Ovary (tissue), 9 donors: ENCODE data around the gene ATP6V0B. TPM values are rescaled to one million over a fixed set of nuclear protein-coding genes. Genes with fewer than 3 reads are reported as not detected.

Experiments
- DNase-seq, 5 donors: peaks; one replicate each; pipeline ENCODE4 v3.0.0-alpha.2; 2019 to 2020
- H3K27ac ChIP-seq, 2 donors: fragments of 200-600 bp; one replicate each; pipeline versions ENCODE4 v1.5.1 to v1.8.0; 2019 to 2022
- H3K27me3 ChIP-seq: fragments of 200-600 bp; one replicate; pipeline ENCODE4 v1.8.0; 2022
- H3K36me3 ChIP-seq: fragments of 200-600 bp; sonication (generic); one replicate; pipeline ENCODE4 v1.5.1; 2019
- H3K4me1 ChIP-seq: one replicate; pipeline ENCODE4 v1.8.1; 2013; ENCODE audit warnings: mild to moderate bottlenecking, moderate library complexity; ENCODE audit not compliant: insufficient read depth
- H3K4me3 ChIP-seq: fragments of 200-600 bp; sonication (generic); one replicate; pipeline ENCODE4 v1.5.1; 2017
- H3K9me3 ChIP-seq, 2 donors: fragments of 200-600 bp in 1 of 2; sonication (generic) in 1 of 2; one replicate each; pipeline versions ENCODE4 v1.5.1 to v1.8.1; 2013 to 2019; ENCODE audit warnings: mild to moderate bottlenecking in 1 of 2, moderate library complexity in 1 of 2
- CTCF ChIP-seq, 3 donors: fragments of 450-650 bp in 2 of 3; fragments of 200-600 bp in 1 of 3; IDR thresholded peaks; one replicate each; pipeline versions ENCODE4 v1.5.1 to v1.8.0; 2016 to 2022; ENCODE audit warnings: antibody characterized with exemption in 3 of 3, mild to moderate bottlenecking in 1 of 3
- EP300 ChIP-seq: sonication (generic); formaldehyde crosslinking; IDR thresholded peaks from one replicate; pipeline ENCODE4 v1.6.1; 2017; ENCODE audit warnings: antibody characterized with exemption
- POLR2A ChIP-seq: fragments of 450-650 bp; IDR thresholded peaks from one replicate; pipeline ENCODE4 v1.6.1; 2017; ENCODE audit warnings: antibody characterized with exemption, mild to moderate bottlenecking, moderate library complexity
- WGBS, 3 donors: extraction: QIAGEN DNeasy Blood & Tissue Kit in 1 of 3; methylation state at CpG; one replicate each; pipeline versions ENCODE4 v1.1.5 to v1.1.7; 2013 to 2017; 5-methylcytosine and 5-hydroxymethylcytosine counted together
- intact Hi-C, 4 donors: fragments of 100-400 bp; cut with DNase I; formaldehyde crosslinking; loops; one replicate each; pipeline versions ENCODE4 v1.11.0 to v1.15.1; 2022 to 2023
- polyA plus RNA-seq, 2 donors: library from polyadenylated mRNA; stranded (reverse); fragments of 200-250 nt in 1 of 2; fragments of 350-450 nt in 1 of 2; fragmentation: Illumina TruSeq in 1 of 2; extraction: RNeasy Lipid Tissue Mini Kit (QIAGEN cat#74804) in 1 of 2; gene quantifications; one replicate each; pipeline ENCODE4 v1.2.3, GENCODE V29; 2013 to 2014
- total RNA-seq, 7 donors: library from RNA; depleted of rRNA in 2 of 7; stranded (reverse); fragments of >200 nt in 2 of 7; fragmentation: NEBNext Ultra II Directional in 3 of 7; extraction: Animal tissue kit (Norgen Biotek cat#: 25700) in 3 of 7; gene quantifications; one replicate each; pipeline versions ENCODE4 v1.1.0 to v1.2.4, GENCODE V29; 2016 to 2023
- donor health status: DM: no; HTN: no; CAD: no; lungs with moderate emphysema.
- donor health status: DM: no; HTN: no; CAD: no.
- donor health status: Bipolar disorder and iron deficiency.
- donor health status: DM: yes; HTN: yes; CAD: no.
- donor health status: DM: no; HTN: no; CAD: no.
- donor health status: DM: yes; HTN: yes; CAD: no.

The ATP6V0B gene
- total and polyA plus RNA-seq, 9 donors, result 46.1 to 108 (median 74.4) TPM

- WGBS, 3 donors, result 73 to 76% (median 73%) methylated on average over 4 of the region's 4 CpGs
- no peak for DNase-seq
- H3K27ac ChIP-seq, result no peak overlapping the region
- intact Hi-C loops, result no loop called here
- peaks cover 15% of the 10 kb centered on the region for H3K4me1 ChIP-seq
- no peaks in the 10 kb centered on the region for H3K9me3 ChIP-seq
- H3K4me3 ChIP-seq, result peak overlapping the region; percentile 92
- no peaks in the 10 kb centered on the region for H3K36me3 ChIP-seq
- no peaks in the 10 kb centered on the region for H3K27me3 ChIP-seq
- TF ChIP-seq POLR2A (no peak), EP300 (no peak)
These were observed 1.3 kb downstream of the ATP6V0B start for GRCh38 chr1:43976045-43976444.

- intact Hi-C loops, result no loop called here
- Histone ChIP-seq H3K4me3 (no peak overlapping the region), H3K27ac (no peak overlapping the region), H3K4me1 (peaks cover 15% of the 10 kb centered on the region), H3K36me3 (no peaks in the 10 kb centered on the region), H3K9me3 (no peaks in the 10 kb centered on the region), H3K27me3 (no peaks in the 10 kb centered on the region)
- 85 to 93% (median 89%) methylated on average over 8 of the region's 8 CpGs for WGBS, 3 donors
- DNase-seq, result no peak
- TF ChIP-seq EP300, result no peak
- no peak for TF ChIP-seq POLR2A
- TF ChIP-seq CTCF (IDR thresholded peaks at IDR 0.05), result no peak
These were observed 2.1 kb downstream of the ATP6V0B start for GRCh38 chr1:43976890-43977289.

- intact Hi-C loops, result no loop called here
- 80 to 83% (median 80%) methylated on average over 9 of the region's 9 CpGs for WGBS, 3 donors
- Histone ChIP-seq H3K27me3 (no peaks in the 10 kb centered on the region), H3K4me3 (no peak overlapping the region), H3K9me3 (no peaks in the 10 kb centered on the region), H3K4me1 (peaks cover 15% of the 10 kb centered on the region), H3K36me3 (no peaks in the 10 kb centered on the region), H3K27ac (no peak overlapping the region)
- DNase-seq, result no peak
- TF ChIP-seq EP300, result no peak
- TF ChIP-seq POLR2A, result no peak
- no peak for TF ChIP-seq CTCF (IDR thresholded peaks at IDR 0.05)
These were observed 2.9 kb downstream of the ATP6V0B start for GRCh38 chr1:43977376-43978263.

GRCh38 chr1:43978264-43978550 lies 3.4 kb downstream of the ATP6V0B start:
- intact Hi-C loops, result no loop called here
- Histone ChIP-seq H3K27me3 (no peaks in the 10 kb centered on the region), H3K36me3 (no peaks in the 10 kb centered on the region), H3K4me1 (peaks cover 15% of the 10 kb centered on the region), H3K27ac (no peak overlapping the region), H3K4me3 (no peak overlapping the region), H3K9me3 (no peaks in the 10 kb centered on the region)
- TF ChIP-seq CTCF (IDR thresholded peaks at IDR 0.05) (no peak), EP300 (no peak), POLR2A (no peak)
- WGBS, 3 donors, result 58 to 64% (median 62%) methylated on average over 5 of the region's 5 CpGs
- no peak for DNase-seq

- 4 to 7% (median 6%) methylated on average over 23 to 54 of the region's 54 CpGs for WGBS, 3 donors
- H3K4me1 ChIP-seq, result peaks cover 15% of the 10 kb centered on the region
These were observed 3.9 kb downstream of the ATP6V0B start, which contains the start of gene B4GALT2 for GRCh38 chr1:43978551-43979260. B4GALT2 (plus strand) TSS chr1:43979210; CDS start chr1:43981161, 1,951 bp downstream.

More at GRCh38 chr1:43978551-43979260, 3.9 kb downstream of the ATP6V0B start, which contains the start of gene B4GALT2:
- peak within 1 kb of the TSS; percentile 49 to 64 for H3K27ac ChIP-seq
- no peaks in the 10 kb centered on the region for H3K27me3 ChIP-seq
- peak; percentile 40 to 76 (median 62) for DNase-seq
- H3K4me3 ChIP-seq, result peak within 1 kb of the TSS; percentile 84
- no peak for TF ChIP-seq EP300
- no peak for TF ChIP-seq POLR2A
- TF ChIP-seq CTCF (IDR thresholded peaks at IDR 0.05), result no peak
- intact Hi-C loops, result no loop called here
- H3K9me3 ChIP-seq, result no peaks in the 10 kb centered on the region
- H3K36me3 ChIP-seq, result no peaks in the 10 kb centered on the region
